HG02840 (cell line): ENCODE results near the gene ITFG2.
"Not testable (repeated sequence)": the region's sequence is repeated elsewhere in the genome, so short reads cannot be mapped to it uniquely, and the experiment has no call there.

Experiments used
- ATAC-seq: cut with Tn5 transposase; IDR thresholded peaks from one replicate; pipeline ENCODE4 v1.9.1; 2021; ENCODE audit warnings: mild to moderate bottlenecking, moderate library complexity, moderate number of reproducible peaks; ENCODE audit not compliant: unreplicated experiment, low FRiP score

ITFG2 gene

GRCh38 chr12:2858334-2858733 is 45.9 kb downstream of the ITFG2 start:
- ATAC-seq, result no peak

GRCh38 chr12:2858944-2859421 is 46.5 kb downstream of the ITFG2 start:
- no peak for ATAC-seq

- no peak for ATAC-seq
Observed at GRCh38 chr12:2860170-2860569, 47.7 kb downstream of the ITFG2 start.

GRCh38 chr12:2862876-2863275 is 50.4 kb downstream of the ITFG2 start:
- ATAC-seq, result no peak

DNA sequence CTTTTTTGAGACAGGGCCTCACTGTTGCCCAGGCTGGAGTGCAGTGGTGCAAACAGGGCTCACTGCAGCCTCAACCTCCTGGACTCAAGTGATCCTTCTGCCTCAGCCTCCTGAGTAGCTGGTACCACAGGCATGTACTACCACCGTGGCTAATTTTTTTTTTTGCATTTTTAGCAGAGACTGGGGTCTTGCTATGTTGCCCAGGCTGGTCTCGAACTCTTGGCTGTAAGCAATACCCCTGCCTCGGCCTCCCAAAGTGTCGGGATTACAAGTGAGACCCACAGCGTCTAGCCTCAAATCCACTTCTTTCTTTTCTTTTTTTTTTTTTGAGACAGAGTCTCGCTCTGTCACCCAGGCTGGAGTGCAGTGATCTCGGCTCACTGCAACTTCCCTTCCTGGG is 50.9 kb downstream of the ITFG2 start:
- ATAC-seq, result not testable (repeated sequence)

GRCh38 chr12:2864198-2864597 is 51.7 kb downstream of the ITFG2 start:
- ATAC-seq, result no peak

- not testable (repeated sequence) for ATAC-seq
Observed at GRCh38 chr12:2868986-2869632, 56.6 kb downstream of the ITFG2 start.
